HepG2 (cell line): ENCODE data around the gene PEX14. TPM values are rescaled to one million over a fixed set of nuclear protein-coding genes. Genes with fewer than 3 reads are reported as not detected.

Source experiments
- BCL3 ChIP-seq: sonication (generic); formaldehyde crosslinking; IDR thresholded peaks from 2 replicates; pipeline ENCODE4 v1.5.1; 2020; ENCODE audit warnings: mild to moderate bottlenecking, missing genetic modification reagents, moderate library complexity
- CHD2 ChIP-seq: IDR thresholded peaks from 2 replicates; pipeline ENCODE4 v1.6.1; 2011; ENCODE audit warnings: low read depth, low read length, improper control_type of control experiment
- FUBP1 ChIP-seq: sonication (generic); formaldehyde crosslinking; IDR thresholded peaks from 2 replicates; pipeline ENCODE4 v1.5.1; 2020; ENCODE audit warnings: missing genetic modification reagents, mild to moderate bottlenecking, borderline replicate concordance
- GABPB1 ChIP-seq: IDR thresholded peaks from 2 replicates; pipeline ENCODE4 v1.6.1; 2016; ENCODE audit warnings: mild to moderate bottlenecking, missing genetic modification reagents, moderate library complexity, missing compliant biosample characterization
- GFI1 ChIP-seq: sonication (generic); formaldehyde crosslinking; IDR thresholded peaks from 2 replicates; pipeline ENCODE4 v1.5.0; 2020; ENCODE audit warnings: missing genetic modification reagents, mild to moderate bottlenecking, borderline replicate concordance
- GLI4 ChIP-seq: sonication (generic); formaldehyde crosslinking; IDR thresholded peaks from 2 replicates; pipeline ENCODE4 v1.5.1; 2020; ENCODE audit warnings: missing genetic modification reagents, mild to moderate bottlenecking, moderate library complexity, borderline replicate concordance
- GMEB1 ChIP-seq: sonication (generic); formaldehyde crosslinking; IDR thresholded peaks from 2 replicates; pipeline ENCODE4 v1.5.1; 2020; ENCODE audit warnings: missing genetic modification reagents, mild to moderate bottlenecking, borderline replicate concordance
- HOXA7 ChIP-seq: sonication (generic); formaldehyde crosslinking; IDR thresholded peaks from 2 replicates; pipeline ENCODE4 v1.8.1; 2022; ENCODE audit warnings: mild to moderate bottlenecking, missing genetic modification reagents, moderate library complexity
- NBN ChIP-seq: fragments of 450-650 bp; conservative IDR thresholded peaks from 2 replicates; pipeline ENCODE4 v1.6.1; 2017
- NONO ChIP-seq, 2 experiments: fragments of 450-650 bp in 1 of 2; sonication (generic) in 1 of 2; formaldehyde crosslinking in 1 of 2; IDR thresholded peaks in 1 of 2; conservative IDR thresholded peaks in 1 of 2; 2 replicates each; pipeline versions ENCODE4 v1.6.1 to v1.8.0; 2017 to 2022; ENCODE audit warnings: mild to moderate bottlenecking in 1 of 2, missing genetic modification reagents in 1 of 2, moderate library complexity in 1 of 2
- POGK ChIP-seq: sonication (generic); formaldehyde crosslinking; conservative IDR thresholded peaks from 2 replicates; pipeline ENCODE4 v1.8.0; 2022; ENCODE audit warnings: mild to moderate bottlenecking, moderate library complexity, missing genetic modification reagents
- TEAD3 ChIP-seq: optimal IDR thresholded peaks from 2 replicates; pipeline ENCODE3; 2016; ENCODE audit warnings: borderline replicate concordance
- TEF ChIP-seq: sonication (generic); formaldehyde crosslinking; IDR thresholded peaks from 2 replicates; pipeline ENCODE4 v1.5.0; 2020; ENCODE audit warnings: missing genetic modification reagents
- TFE3 ChIP-seq: IDR thresholded peaks from 2 replicates; pipeline ENCODE4 v1.6.1; 2016
- THAP8 ChIP-seq: sonication (generic); formaldehyde crosslinking; IDR thresholded peaks from 2 replicates; pipeline ENCODE4 v1.5.1; 2020; ENCODE audit warnings: missing genetic modification reagents, mild to moderate bottlenecking, borderline replicate concordance
- ZFP41 ChIP-seq: sonication (generic); formaldehyde crosslinking; IDR thresholded peaks from 2 replicates; pipeline ENCODE4 v1.4.0; 2020; ENCODE audit warnings: mild to moderate bottlenecking, missing genetic modification reagents, borderline replicate concordance
- ZNF558 ChIP-seq: sonication (generic); formaldehyde crosslinking; IDR thresholded peaks from 2 replicates; pipeline ENCODE4 v1.9.0; 2022; ENCODE audit warnings: mild to moderate bottlenecking, missing genetic modification reagents, borderline replicate concordance
- ZZZ3 ChIP-seq: sonication (generic); formaldehyde crosslinking; IDR thresholded peaks from 2 replicates; pipeline ENCODE4 v1.4.0; 2020; ENCODE audit warnings: missing genetic modification reagents, mild to moderate bottlenecking, borderline replicate concordance
- polyA plus RNA-seq, 8 experiments: library from polyadenylated mRNA; depleted of rRNA in 3 of 8; stranded (reverse) in 7 of 8; unstranded in 1 of 8; fragments of >200 nt; fragmentation: Illumina TruSeq in 4 of 8; extraction: Trizol in 4 of 8; gene quantifications; 2 replicates each; pipeline versions ENCODE4 v1.2.1 to v1.2.3, GENCODE V29; 2011 to 2016; ENCODE audit warnings: low read depth in 4 of 8, missing spikeins in 1 of 8, mixed read lengths in 1 of 8; ENCODE audit not compliant: insufficient read depth in 1 of 8
- total RNA-seq, 5 experiments: library from RNA; depleted of rRNA; stranded (reverse); fragments of >200 nt; fragmentation: Illumina TruSeq; extraction: Trizol; gene quantifications; 2 replicates each; pipeline ENCODE4 v1.2.3, GENCODE V29; 2016; ENCODE audit warnings: low read depth in 1 of 5

Gene PEX14
- total and polyA plus RNA-seq, 2 of the 13 experiments (the other 11 are each of a cell fraction or from before 2014, with no cell fraction given), result 6.5 to 9.9 TPM

- no peak for TF ChIP-seq ZNF558 (CRISPR knock-in tag)
- TF ChIP-seq NBN, result no peak
- peak; percentile 41; the same call in 1 of the 2 replicates for TF ChIP-seq GABPB1
- TF ChIP-seq GMEB1 (CRISPR knock-in tag), result peak; percentile 52; the same call in 1 of the 2 replicates
- no peak for TF ChIP-seq ZFP41 (CRISPR knock-in tag)
- peak; percentile 62; the same call in 1 of the 2 replicates for TF ChIP-seq POGK (CRISPR knock-in tag)
- no peak for TF ChIP-seq BCL3 (CRISPR knock-in tag)
- TF ChIP-seq NONO (IDR thresholded peaks at IDR 0.05), result no peak
- TF ChIP-seq NONO (CRISPR knock-in tag; conservative IDR thresholded peaks at IDR 0.05), result peak; percentile 58
- peak; percentile 89 for TF ChIP-seq TFE3 (CRISPR knock-in tag)
- TF ChIP-seq FUBP1 (CRISPR knock-in tag), result no peak
- TF ChIP-seq GLI4 (CRISPR knock-in tag), result no peak
- no peak for TF ChIP-seq CHD2
- no peak for TF ChIP-seq TEF
- no peak for TF ChIP-seq HOXA7 (CRISPR knock-in tag)
- TF ChIP-seq THAP8, result no peak
- 0 out of 2 replicates have a peak, but pooled peaks have one; percentile 60 for TF ChIP-seq GFI1 (CRISPR knock-in tag)
- TF ChIP-seq ZZZ3 (CRISPR knock-in tag), result no peak
- peak; percentile 84 for TF ChIP-seq TEAD3 (CRISPR knock-in tag)
Measured at GRCh38 chr1:10599194-10599861, 124.6 kb downstream of the PEX14 start (continued).
